GM12878 (cell line): ENCODE data around the gene CLDN24. TPM values are rescaled to one million over a fixed set of nuclear protein-coding genes. Genes with fewer than 3 reads are reported as not detected.

Experiments used
- BACH1 ChIP-seq: fragments of 450-650 bp; IDR thresholded peaks from 2 replicates; pipeline ENCODE4 v1.6.1; 2017; ENCODE audit warnings: mild to moderate bottlenecking, borderline replicate concordance
- polyA plus RNA-seq, 11 experiments: library from polyadenylated mRNA; depleted of rRNA in 4 of 11; unstranded in 6 of 11; stranded (reverse) in 5 of 11; fragments of >200 nt; fragmentation: Nextera tagmentation in 4 of 11; fragmentation: Illumina TruSeq in 1 of 11; extraction: Ambion mirVana in 4 of 11; extraction: Trizol in 1 of 11; gene quantifications; 1 replicate in 1 of 11; 2 replicates in 10 of 11; pipeline versions ENCODE4 v1.2.1 to v1.2.3, GENCODE V29; 2011 to 2016; ENCODE audit warnings: inconsistent platforms in 2 of 11, missing spikeins in 2 of 11, low read depth in 1 of 11
- total RNA-seq, 4 experiments: library from RNA; depleted of rRNA in 3 of 4; stranded (reverse); fragments of >200 nt in 3 of 4; fragmentation: Illumina TruSeq in 1 of 4; extraction: Trizol in 1 of 4; gene quantifications; 2 replicates each; pipeline versions ENCODE4 v1.2.1 to v1.2.3, GENCODE V29; 2013 to 2021
- TF ChIP-seq, protein P1 (sequence below): IDR thresholded peaks from 2 replicates; pipeline ENCODE4 v1.6.1; 2012; ENCODE audit warnings: mild to moderate bottlenecking, low read depth, low read length
- TF ChIP-seq, protein P2 (sequence below): fragments of 450-650 bp; IDR thresholded peaks from 2 replicates; pipeline ENCODE4 v1.6.1; 2016; ENCODE audit warnings: mild to moderate bottlenecking, moderate library complexity, borderline replicate concordance
- TF ChIP-seq, protein P3 (sequence below): IDR thresholded peaks from 2 replicates; pipeline ENCODE4 v1.6.1; 2011; ENCODE audit warnings: borderline replicate concordance, low read depth, mild to moderate bottlenecking, moderate library complexity, low read length; ENCODE audit not compliant: insufficient read depth, poor library complexity, severe bottlenecking

CLDN24 gene
- total and polyA plus RNA-seq, 10 of the 15 experiments (the other 5 are each of a cell fraction or from before 2014, with no cell fraction given): not detected

DNA sequence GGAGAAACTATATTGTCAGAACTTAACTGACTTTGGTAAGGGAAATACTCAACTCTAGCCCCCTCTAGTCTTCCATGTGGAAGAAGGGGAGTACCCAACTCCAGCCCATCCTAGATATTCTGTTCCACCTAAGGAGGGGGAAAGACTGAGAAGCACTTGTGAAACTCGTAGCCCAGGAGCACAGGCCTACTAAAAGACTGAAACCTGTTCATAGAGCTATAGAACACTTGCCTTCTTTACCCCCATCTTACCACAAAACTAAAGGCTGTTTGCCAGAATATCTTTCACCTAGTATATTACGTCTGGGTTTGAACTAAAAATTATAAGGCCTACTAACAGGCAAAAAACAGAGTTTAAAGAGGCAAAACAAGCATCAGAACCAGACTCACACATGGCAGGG is 17.7 kb downstream of the CLDN24 start (continued):
- TF ChIP-seq, protein P1, sequence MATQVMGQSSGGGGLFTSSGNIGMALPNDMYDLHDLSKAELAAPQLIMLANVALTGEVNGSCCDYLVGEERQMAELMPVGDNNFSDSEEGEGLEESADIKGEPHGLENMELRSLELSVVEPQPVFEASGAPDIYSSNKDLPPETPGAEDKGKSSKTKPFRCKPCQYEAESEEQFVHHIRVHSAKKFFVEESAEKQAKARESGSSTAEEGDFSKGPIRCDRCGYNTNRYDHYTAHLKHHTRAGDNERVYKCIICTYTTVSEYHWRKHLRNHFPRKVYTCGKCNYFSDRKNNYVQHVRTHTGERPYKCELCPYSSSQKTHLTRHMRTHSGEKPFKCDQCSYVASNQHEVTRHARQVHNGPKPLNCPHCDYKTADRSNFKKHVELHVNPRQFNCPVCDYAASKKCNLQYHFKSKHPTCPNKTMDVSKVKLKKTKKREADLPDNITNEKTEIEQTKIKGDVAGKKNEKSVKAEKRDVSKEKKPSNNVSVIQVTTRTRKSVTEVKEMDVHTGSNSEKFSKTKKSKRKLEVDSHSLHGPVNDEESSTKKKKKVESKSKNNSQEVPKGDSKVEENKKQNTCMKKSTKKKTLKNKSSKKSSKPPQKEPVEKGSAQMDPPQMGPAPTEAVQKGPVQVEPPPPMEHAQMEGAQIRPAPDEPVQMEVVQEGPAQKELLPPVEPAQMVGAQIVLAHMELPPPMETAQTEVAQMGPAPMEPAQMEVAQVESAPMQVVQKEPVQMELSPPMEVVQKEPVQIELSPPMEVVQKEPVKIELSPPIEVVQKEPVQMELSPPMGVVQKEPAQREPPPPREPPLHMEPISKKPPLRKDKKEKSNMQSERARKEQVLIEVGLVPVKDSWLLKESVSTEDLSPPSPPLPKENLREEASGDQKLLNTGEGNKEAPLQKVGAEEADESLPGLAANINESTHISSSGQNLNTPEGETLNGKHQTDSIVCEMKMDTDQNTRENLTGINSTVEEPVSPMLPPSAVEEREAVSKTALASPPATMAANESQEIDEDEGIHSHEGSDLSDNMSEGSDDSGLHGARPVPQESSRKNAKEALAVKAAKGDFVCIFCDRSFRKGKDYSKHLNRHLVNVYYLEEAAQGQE: no peak
- TF ChIP-seq, protein P2, sequence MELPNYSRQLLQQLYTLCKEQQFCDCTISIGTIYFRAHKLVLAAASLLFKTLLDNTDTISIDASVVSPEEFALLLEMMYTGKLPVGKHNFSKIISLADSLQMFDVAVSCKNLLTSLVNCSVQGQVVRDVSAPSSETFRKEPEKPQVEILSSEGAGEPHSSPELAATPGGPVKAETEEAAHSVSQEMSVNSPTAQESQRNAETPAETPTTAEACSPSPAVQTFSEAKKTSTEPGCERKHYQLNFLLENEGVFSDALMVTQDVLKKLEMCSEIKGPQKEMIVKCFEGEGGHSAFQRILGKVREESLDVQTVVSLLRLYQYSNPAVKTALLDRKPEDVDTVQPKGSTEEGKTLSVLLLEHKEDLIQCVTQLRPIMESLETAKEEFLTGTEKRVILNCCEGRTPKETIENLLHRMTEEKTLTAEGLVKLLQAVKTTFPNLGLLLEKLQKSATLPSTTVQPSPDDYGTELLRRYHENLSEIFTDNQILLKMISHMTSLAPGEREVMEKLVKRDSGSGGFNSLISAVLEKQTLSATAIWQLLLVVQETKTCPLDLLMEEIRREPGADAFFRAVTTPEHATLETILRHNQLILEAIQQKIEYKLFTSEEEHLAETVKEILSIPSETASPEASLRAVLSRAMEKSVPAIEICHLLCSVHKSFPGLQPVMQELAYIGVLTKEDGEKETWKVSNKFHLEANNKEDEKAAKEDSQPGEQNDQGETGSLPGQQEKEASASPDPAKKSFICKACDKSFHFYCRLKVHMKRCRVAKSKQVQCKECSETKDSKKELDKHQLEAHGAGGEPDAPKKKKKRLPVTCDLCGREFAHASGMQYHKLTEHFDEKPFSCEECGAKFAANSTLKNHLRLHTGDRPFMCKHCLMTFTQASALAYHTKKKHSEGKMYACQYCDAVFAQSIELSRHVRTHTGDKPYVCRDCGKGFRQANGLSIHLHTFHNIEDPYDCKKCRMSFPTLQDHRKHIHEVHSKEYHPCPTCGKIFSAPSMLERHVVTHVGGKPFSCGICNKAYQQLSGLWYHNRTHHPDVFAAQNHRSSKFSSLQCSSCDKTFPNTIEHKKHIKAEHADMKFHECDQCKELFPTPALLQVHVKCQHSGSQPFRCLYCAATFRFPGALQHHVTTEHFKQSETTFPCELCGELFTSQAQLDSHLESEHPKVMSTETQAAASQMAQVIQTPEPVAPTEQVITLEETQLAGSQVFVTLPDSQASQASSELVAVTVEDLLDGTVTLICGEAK: no peak
- TF ChIP-seq, protein P3, sequence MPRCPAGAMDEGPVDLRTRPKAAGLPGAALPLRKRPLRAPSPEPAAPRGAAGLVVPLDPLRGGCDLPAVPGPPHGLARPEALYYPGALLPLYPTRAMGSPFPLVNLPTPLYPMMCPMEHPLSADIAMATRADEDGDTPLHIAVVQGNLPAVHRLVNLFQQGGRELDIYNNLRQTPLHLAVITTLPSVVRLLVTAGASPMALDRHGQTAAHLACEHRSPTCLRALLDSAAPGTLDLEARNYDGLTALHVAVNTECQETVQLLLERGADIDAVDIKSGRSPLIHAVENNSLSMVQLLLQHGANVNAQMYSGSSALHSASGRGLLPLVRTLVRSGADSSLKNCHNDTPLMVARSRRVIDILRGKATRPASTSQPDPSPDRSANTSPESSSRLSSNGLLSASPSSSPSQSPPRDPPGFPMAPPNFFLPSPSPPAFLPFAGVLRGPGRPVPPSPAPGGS: no peak
- no peak for TF ChIP-seq BACH1
